Measurements from ENCODE around the gene CCNI2.

Gene CCNI2

DNA sequence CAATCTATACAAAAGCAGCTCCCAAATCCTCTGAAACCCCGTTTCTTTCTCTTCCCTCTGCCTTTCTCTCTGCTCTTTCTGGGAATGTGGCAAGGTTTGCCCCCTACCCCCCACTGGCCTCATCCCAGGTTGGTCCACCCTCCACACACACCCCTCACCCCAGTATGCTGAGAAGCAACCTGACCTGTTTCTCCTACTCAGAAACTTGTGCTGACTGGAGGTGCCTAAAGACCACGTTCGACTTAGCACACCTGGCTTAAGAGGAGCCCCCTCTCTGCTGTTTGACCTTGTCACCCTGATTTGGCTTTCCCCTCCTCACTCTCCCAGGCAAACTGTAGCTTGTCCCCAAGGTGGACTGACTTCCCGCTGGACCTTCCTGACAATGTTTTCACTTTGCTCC lies 30.9 kb downstream of the CCNI2 start:
- Histone ChIP-seq H3K9ac (ENCODE audit: low read depth, low read length) (no peak overlapping the region; the same call in 1 of the 2 replicates), H3K36me3 (ENCODE audit: insufficient read depth, low read length) (no peaks in the 10 kb centered on the region), H3K4me1 (ENCODE audit: insufficient read depth, low read length) (peaks cover 9% of the 10 kb centered on the region; the same call in 1 of the 2 replicates), H3K9me3 (ENCODE audit: control insufficient read depth, insufficient read depth, low read length) (no peaks in the 10 kb centered on the region)

DNA sequence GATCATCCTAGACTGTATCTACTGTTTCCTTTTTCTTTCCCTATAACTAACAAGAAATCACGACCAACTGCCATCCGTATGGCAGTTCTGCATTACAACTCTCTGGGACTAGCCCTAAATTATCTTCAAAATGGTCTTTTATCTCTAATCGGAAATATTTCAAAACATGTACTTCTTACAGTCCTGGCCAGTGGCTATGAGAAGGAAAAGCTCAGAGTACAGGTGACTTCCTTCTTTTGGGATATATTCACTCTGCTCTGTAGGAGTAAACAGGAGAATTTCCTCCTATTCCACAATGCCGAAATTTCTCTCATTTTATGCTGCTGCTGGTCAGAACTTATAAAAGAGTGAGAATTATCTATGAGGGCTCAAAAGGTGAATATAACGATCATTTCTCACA lies 31.6 kb downstream of the CCNI2 start:
- no peaks in the 10 kb centered on the region for H3K36me3 ChIP-seq (ENCODE audit: insufficient read depth, low read length)
- H3K9me3 ChIP-seq (ENCODE audit: control insufficient read depth, insufficient read depth, low read length): no peaks in the 10 kb centered on the region
- no peak overlapping the region for H3K9ac ChIP-seq (ENCODE audit: low read depth, low read length)
- H3K4me1 ChIP-seq (ENCODE audit: insufficient read depth, low read length): peaks cover 9% of the 10 kb centered on the region; the same call in 1 of the 2 replicates

DNA sequence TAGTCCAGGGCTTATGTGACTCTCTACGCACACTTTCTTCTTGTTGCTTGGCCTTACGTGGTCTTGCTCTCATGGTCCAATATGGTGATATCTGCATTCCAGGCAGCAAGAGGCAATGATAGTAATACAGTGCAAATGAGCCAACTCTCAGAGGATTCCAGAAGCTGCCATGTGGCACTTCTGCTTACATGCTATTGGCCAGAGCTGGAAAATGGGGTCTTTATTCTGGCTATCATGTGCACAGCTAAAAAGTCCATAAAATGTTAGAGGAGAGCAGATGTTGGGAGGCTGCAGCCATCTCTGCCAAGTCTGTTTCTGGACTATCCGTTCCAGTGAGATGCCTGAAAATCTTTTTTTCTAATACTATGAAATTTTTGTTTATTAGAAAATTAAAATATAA lies 32.7 kb downstream of the CCNI2 start:
- no peaks in the 10 kb centered on the region for H3K36me3 ChIP-seq (ENCODE audit: insufficient read depth, low read length)
- H3K9me3 ChIP-seq (ENCODE audit: control insufficient read depth, insufficient read depth, low read length): no peaks in the 10 kb centered on the region
- peaks cover 9% of the 10 kb centered on the region; the same call in 1 of the 2 replicates for H3K4me1 ChIP-seq (ENCODE audit: insufficient read depth, low read length)
- H3K9ac ChIP-seq (ENCODE audit: low read depth, low read length): no peak overlapping the region

DNA sequence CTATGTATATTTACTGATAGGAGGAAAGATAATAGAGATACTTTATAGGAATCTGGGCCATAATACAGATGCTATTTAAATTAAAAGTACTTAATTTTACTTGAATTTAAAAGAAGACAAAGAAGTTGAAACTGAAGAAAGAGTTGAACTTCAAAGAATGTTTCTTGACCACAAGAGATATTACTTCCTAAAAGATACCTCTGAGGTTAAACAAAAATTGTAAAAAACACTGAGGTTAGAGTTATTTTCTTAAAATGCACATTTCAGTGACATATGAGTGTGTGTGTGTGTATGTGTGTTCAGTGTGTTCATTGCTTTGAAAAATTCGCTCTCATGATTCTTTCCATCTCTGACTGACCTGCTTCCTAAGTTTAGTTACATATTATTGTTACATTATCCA lies 33.4 kb downstream of the CCNI2 start:
- Histone ChIP-seq H3K4me1 (ENCODE audit: insufficient read depth, low read length) (peaks cover 4% of the 10 kb centered on the region; the same call in 1 of the 2 replicates), H3K36me3 (ENCODE audit: insufficient read depth, low read length) (no peaks in the 10 kb centered on the region), H3K9ac (ENCODE audit: low read depth, low read length) (no peak overlapping the region), H3K9me3 (ENCODE audit: control insufficient read depth, insufficient read depth, low read length) (no peaks in the 10 kb centered on the region)

DNA sequence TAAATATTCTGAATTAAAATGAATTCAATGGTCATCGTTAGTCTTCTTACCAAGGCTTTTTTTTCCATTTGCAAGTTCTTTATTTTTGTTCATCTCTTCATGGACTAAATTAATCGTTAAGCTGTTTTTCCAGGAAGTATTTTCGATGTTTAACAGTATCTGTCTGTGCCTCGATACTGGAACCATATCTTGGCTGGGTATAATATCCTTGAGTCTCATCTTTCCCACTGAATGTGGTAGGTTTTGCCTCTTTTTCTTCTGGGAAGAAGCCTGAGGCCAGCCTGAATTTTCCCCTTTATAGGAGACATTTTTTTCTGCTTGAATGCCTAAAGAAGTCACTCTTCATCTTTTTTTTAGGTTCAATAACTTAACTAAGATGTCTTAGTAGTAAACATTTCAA lies 33.8 kb downstream of the CCNI2 start:
- H3K9ac ChIP-seq (ENCODE audit: low read depth, low read length): no peak overlapping the region
- H3K36me3 ChIP-seq (ENCODE audit: insufficient read depth, low read length): no peaks in the 10 kb centered on the region
- no peaks in the 10 kb centered on the region; the same call in 1 of the 2 replicates for H3K4me1 ChIP-seq (ENCODE audit: insufficient read depth, low read length)
- no peaks in the 10 kb centered on the region for H3K9me3 ChIP-seq (ENCODE audit: control insufficient read depth, insufficient read depth, low read length)

DNA sequence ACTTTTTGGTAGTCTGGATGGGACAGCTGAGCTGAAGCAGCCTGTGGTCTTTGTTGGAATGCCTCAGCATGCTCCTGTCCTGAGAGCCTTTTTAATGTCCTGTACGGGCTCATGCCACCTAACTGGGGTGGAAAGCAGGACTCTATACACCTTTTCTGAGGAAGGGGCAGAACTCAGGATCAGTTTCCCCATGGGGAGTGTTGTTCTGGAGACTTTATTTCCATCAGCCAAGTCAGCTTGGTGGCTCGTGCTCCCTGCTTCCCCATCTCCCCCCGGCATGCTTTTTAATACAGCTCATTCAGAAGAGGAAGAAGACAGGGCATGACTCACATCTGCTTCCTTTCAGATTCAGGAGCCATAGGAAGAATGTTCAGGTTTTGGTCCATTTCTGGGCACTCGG lies 34.9 kb downstream of the CCNI2 start:
- Histone ChIP-seq H3K9me3 (ENCODE audit: control insufficient read depth, insufficient read depth, low read length) (no peaks in the 10 kb centered on the region), H3K4me1 (ENCODE audit: insufficient read depth, low read length) (no peaks in the 10 kb centered on the region; the same call in 1 of the 2 replicates), H3K36me3 (ENCODE audit: insufficient read depth, low read length) (no peaks in the 10 kb centered on the region), H3K9ac (ENCODE audit: low read depth, low read length) (no peak overlapping the region)

DNA sequence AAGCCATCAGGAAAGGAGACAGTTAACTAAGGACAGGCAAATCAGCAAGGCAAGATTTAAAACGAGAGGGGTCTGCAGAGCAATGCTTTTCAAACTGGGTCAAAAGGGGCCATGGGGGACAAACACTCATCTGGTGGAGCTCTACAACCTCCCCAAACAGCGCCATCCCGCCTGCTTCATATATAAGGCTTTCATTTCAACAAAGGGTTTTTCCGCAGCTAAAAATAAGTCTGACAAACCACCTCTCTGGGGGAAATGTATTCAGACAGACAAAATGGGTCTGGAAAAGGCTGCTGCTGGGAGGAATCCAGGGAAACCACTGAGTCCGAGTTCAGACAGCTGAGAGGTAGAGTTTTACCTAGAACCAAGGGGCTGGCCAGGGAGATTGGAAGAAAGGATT lies 38.1 kb downstream of the CCNI2 start:
- Histone ChIP-seq H3K9me3 (ENCODE audit: control insufficient read depth, insufficient read depth, low read length) (no peaks in the 10 kb centered on the region), H3K4me1 (ENCODE audit: insufficient read depth, low read length) (peaks cover 7% of the 10 kb centered on the region; the same call in 1 of the 2 replicates), H3K36me3 (ENCODE audit: insufficient read depth, low read length) (no peaks in the 10 kb centered on the region), H3K9ac (ENCODE audit: low read depth, low read length) (no peak overlapping the region)

DNA sequence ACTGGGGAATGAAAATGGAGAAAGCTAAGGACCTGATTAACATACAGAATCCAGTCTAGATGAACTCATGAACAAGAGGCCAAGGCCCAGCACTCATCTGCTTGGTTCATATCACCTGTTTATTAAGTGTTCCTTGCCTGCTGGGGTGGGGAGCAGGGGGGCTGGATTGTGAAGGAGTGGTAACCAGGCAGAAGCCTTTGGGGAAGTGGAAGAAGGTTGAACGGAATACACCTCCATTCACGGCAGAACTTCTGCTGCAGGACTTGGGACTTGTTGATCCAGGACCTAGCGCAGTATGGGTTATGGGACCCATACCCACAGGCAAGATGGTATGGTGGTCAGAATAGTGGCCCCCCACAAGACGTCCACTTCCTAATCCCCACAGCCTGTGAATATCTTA lies 38.6 kb downstream of the CCNI2 start:
- Histone ChIP-seq H3K9ac (ENCODE audit: low read depth, low read length) (no peak overlapping the region), H3K4me1 (ENCODE audit: insufficient read depth, low read length) (peaks cover 7% of the 10 kb centered on the region; the same call in 1 of the 2 replicates), H3K36me3 (ENCODE audit: insufficient read depth, low read length) (no peaks in the 10 kb centered on the region), H3K9me3 (ENCODE audit: control insufficient read depth, insufficient read depth, low read length) (no peaks in the 10 kb centered on the region)

DNA sequence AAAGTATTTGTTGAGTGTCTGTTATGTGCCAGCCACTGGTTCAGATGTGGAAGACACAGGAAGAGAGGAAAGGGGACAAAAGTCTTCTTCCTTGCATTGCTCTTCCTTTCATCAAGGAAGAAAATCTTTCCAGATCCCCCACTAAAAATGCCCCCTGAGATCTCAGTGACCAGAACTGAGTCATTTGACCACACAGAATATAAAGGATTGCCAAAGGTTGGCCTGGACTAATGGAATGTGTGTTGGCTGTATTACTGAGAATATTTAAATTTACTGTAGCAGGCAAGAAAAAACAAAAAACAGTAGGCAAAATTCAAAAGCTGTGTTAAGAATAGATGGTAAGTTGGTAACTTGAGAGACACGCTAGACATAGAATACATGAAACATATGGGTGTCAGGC lies 39.9 kb downstream of the CCNI2 start:
- peaks cover 7% of the 10 kb centered on the region; the same call in 1 of the 2 replicates for H3K4me1 ChIP-seq (ENCODE audit: insufficient read depth, low read length)
- H3K9me3 ChIP-seq (ENCODE audit: control insufficient read depth, insufficient read depth, low read length): no peaks in the 10 kb centered on the region
- H3K9ac ChIP-seq (ENCODE audit: low read depth, low read length): no peak overlapping the region
- no peaks in the 10 kb centered on the region for H3K36me3 ChIP-seq (ENCODE audit: insufficient read depth, low read length)

DNA sequence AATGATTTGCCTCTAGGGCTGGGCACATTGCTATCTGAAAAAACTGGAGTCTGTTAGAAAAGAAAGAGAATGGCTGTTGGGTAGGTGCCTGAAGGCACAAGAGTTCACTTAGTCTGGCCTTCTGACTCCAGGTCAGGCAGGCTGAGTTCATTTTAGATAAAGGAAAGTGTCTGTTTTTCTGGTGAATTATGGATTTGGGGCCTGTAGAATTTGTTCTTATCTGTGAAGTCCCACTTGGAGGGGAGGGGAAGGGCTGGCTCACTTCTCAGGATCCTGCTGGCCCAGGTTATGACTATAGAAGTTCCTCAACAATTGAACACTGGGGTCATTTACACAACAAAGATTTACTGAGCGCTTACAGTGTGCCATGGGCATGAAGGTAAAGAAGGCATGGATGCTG lies 41.3 kb downstream of the CCNI2 start:
- Histone ChIP-seq H3K36me3 (ENCODE audit: insufficient read depth, low read length) (no peaks in the 10 kb centered on the region), H3K9ac (ENCODE audit: low read depth, low read length) (no peak overlapping the region), H3K4me1 (ENCODE audit: insufficient read depth, low read length) (0 out of 2 replicates have a peak, but pooled peaks cover 7% of the 10 kb centered on the region), H3K9me3 (ENCODE audit: control insufficient read depth, insufficient read depth, low read length) (no peaks in the 10 kb centered on the region)

DNA sequence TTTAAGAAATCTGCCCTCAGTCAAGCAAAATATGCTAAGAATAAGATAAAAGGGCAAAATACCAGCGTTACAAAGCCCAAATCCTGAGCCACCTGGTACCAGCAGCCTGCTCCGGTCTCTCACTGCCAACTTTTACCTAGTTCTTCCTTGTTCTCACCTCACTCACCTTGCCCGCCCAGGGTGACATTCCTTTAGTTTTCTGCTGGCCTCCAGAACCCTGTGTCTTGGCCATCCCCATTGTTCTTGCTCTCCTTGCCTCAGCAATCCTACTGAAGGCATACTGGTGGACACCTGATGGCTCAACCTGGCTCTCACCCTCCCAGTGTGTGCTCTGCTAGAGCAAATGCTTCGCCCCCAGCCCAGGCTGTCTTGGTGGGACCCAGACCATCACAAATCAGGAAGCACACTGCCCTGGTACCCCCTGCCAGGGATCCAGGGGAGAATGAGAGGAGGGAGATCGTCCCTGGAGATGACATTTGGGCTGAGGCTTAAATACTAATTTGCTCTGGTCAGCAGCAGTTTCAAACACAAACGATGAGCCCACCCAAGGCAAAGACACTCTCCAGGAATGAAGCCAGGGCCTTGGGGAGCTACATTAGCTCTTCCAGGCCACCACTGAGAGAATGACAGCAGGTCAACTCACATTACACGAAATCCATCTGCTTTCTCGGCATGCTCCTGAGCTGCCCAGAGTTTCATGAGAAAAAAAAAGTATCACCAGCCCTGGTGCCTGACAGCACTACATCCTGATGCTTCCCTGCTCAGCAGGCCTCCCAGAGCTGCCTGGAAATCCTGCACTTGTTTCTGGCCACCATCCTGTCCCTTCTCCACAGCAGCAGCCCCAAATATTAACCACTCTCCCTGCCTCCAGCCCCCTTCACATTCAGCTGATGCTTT lies 42.0 kb downstream of the CCNI2 start:
- H3K9ac ChIP-seq (ENCODE audit: low read depth, low read length): no peak overlapping the region
- no peaks in the 10 kb centered on the region for H3K36me3 ChIP-seq (ENCODE audit: insufficient read depth, low read length)
- 0 out of 2 replicates have a peak, but pooled peaks cover 7% of the 10 kb centered on the region for H3K4me1 ChIP-seq (ENCODE audit: insufficient read depth, low read length)
- H3K9me3 ChIP-seq (ENCODE audit: control insufficient read depth, insufficient read depth, low read length): no peaks in the 10 kb centered on the region

DNA sequence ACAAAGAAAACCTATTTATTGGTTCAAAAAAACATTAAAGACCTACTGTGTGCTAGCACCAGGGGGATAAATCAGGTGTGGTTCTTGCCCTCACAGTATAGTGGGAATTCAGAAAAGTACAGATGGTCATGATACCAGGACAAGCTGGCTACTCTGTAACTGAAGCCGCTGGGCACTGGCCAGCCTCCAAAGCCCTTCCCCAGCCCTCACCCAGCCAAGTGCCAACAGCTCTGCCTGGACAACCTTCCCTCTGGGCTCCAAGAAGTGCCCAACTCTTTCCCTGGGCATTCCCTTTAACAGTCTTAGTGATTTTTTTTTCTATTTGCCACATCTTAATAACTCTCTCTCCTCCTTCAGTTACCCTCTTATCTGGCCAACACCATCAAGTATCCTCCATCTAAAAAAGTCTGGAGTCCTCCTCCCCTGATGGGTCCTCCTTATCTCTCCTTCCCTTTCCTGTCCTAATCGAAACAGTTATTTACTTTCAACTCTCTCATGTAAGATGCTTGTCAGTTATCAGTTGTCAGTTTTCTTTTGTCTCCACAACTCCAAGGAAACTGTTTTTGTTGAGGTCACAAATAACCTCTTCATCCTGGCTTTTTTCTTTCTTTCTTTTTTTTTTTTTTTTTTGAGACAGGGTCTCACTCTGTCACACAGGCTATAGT lies 43.1 kb downstream of the CCNI2 start:
- Histone ChIP-seq H3K9ac (ENCODE audit: low read depth, low read length) (no peak overlapping the region), H3K36me3 (ENCODE audit: insufficient read depth, low read length) (no peaks in the 10 kb centered on the region), H3K9me3 (ENCODE audit: control insufficient read depth, insufficient read depth, low read length) (no peaks in the 10 kb centered on the region), H3K4me1 (ENCODE audit: insufficient read depth, low read length) (0 out of 2 replicates have a peak, but pooled peaks cover 7% of the 10 kb centered on the region)

DNA sequence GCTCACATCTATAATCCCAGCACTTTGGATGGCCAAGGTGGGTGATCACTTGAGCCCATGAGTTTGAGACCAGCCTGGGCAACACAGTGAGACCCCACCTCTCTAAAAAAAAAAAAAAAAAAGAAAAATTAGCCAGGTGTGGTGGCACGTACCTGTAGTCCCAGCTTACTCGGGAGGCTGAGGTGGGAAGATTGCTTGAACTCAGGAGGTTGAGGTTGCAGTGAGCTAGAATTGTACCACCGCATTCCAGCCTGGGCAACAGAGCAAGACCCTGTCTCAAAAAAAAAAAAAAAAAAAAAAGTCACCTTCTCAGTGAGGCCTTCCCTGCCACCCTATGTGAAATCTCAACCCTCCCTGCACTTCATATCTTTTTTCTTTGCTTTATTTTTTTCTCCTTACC lies 43.8 kb downstream of the CCNI2 start:
- Histone ChIP-seq H3K9me3 (ENCODE audit: control insufficient read depth, insufficient read depth, low read length) (no peaks in the 10 kb centered on the region), H3K36me3 (ENCODE audit: insufficient read depth, low read length) (no peaks in the 10 kb centered on the region), H3K4me1 (ENCODE audit: insufficient read depth, low read length) (0 out of 2 replicates have a peak, but pooled peaks cover 7% of the 10 kb centered on the region), H3K9ac (ENCODE audit: low read depth, low read length) (no peak overlapping the region)

DNA sequence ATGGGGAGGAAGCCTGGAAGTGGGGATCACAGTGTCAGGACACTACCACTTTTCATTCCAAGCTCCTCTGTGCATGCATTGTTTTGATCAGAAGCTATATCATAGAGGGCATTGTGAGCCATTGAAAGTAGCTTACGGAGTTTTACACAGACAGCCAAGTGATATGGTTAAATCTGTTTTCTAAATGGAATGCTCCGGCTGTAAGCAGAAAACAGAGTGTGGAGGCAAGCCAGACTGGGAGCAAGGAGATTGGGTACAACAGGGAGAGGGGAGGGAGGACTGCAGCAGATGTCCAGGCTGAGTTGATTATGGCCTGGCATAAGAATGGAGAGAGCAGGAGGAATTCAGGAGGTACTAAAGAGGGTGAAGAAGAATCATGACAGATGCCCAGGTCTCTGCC lies 50.4 kb downstream of the CCNI2 start:
- Histone ChIP-seq H3K36me3 (ENCODE audit: insufficient read depth, low read length) (no peaks in the 10 kb centered on the region), H3K9me3 (ENCODE audit: control insufficient read depth, insufficient read depth, low read length) (no peaks in the 10 kb centered on the region), H3K4me1 (ENCODE audit: insufficient read depth, low read length) (no peaks in the 10 kb centered on the region), H3K9ac (ENCODE audit: low read depth, low read length) (no peak overlapping the region)

DNA sequence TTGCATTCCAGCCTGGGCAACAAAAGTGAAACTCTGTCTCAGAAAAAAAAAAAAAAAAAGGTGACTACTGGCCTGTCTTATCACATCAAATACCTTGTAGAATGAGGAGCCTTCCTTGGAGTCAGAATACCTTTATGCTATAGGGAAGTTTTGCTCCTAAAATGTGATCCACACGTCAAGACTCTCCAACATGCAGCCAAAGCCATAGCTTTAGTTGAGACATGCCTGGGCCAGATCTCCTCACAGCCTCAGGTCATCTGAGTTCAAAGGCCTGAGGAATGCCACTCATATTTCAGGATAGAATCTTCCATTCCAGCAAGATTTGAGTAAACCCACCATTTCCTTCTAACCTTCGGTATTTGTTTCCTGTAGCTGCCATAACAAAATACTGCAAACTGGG lies 52.2 kb downstream of the CCNI2 start:
- H3K9me3 ChIP-seq (ENCODE audit: control insufficient read depth, insufficient read depth, low read length): no peaks in the 10 kb centered on the region
- no peaks in the 10 kb centered on the region for H3K4me1 ChIP-seq (ENCODE audit: insufficient read depth, low read length)
- no peak overlapping the region for H3K9ac ChIP-seq (ENCODE audit: low read depth, low read length)
- H3K36me3 ChIP-seq (ENCODE audit: insufficient read depth, low read length): no peaks in the 10 kb centered on the region

All from ES-I3 (cell line).